Caco-2 (cell line): ENCODE results near the gene PANX1. TPM values are rescaled to one million over a fixed set of nuclear protein-coding genes. Genes with fewer than 3 reads are reported as not detected.

Experiments
- BruUV-seq: library from RNA; stranded (reverse); fragments of 400-500 nt; replicated peaks from 2 replicates; lab custom pipeline; 2021; lab: Mats Ljungman, UMichigan
- CTCF ChIA-PET: fragments of 300-600 bp; sonication (Branson Sonifier 250); formaldehyde crosslinking; loops from one replicate; lab custom pipeline; 2022; ENCODE audit warnings: antibody characterized with exemption; lab: Charles Lee
- POLR2A ChIA-PET: fragments of 300-600 bp; sonication (Branson Sonifier 250); formaldehyde crosslinking; loops from one replicate; lab custom pipeline; 2022; ENCODE audit warnings: antibody characterized with exemption; lab: Charles Lee
- DNase-seq, 2 experiments: peaks; one replicate each; pipeline versions ENCODE4 v3.0.0 to v3.0.0-alpha.2; 2020 to 2022
- H3K27me3 ChIP-seq: replicated peaks from 2 replicates; pipeline ENCODE4 v1.6.0; 2011; ENCODE audit warnings: low read length; ENCODE audit not compliant: control insufficient read depth, insufficient read depth
- H3K36me3 ChIP-seq: 2 replicates; pipeline ENCODE4 v1.5.1; 2011; ENCODE audit warnings: low read length; ENCODE audit not compliant: control insufficient read depth, insufficient read depth
- H3K4me1 ChIP-seq: fragments of 250-450 bp; sonication (Bioruptor Pico); 2 replicates; pipeline ENCODE4 v1.5.1; 2020; ENCODE audit warnings: mild to moderate bottlenecking
- H3K4me3 ChIP-seq: 2 replicates; pipeline ENCODE4 v1.5.1; 2011; ENCODE audit warnings: low read depth, mild to moderate bottlenecking, control low read depth, low read length
- H3K9me3 ChIP-seq: fragments of 250-450 bp; sonication (Bioruptor Pico); 2 replicates; pipeline ENCODE4 v1.5.1; 2020; ENCODE audit warnings: mild to moderate bottlenecking, moderate library complexity
- H3K27ac Mint-ChIP-seq: one replicate; pipeline ENCODE4 v1.8.0; 2022; ENCODE audit warnings: mixed read lengths; ENCODE audit not compliant: unreplicated experiment
- H3K27me3 Mint-ChIP-seq: one replicate; pipeline ENCODE4 v1.8.0; 2022; ENCODE audit warnings: mixed read lengths; ENCODE audit not compliant: insufficient read depth, unreplicated experiment
- H3K36me3 Mint-ChIP-seq: one replicate; pipeline ENCODE4 v1.8.0; 2022; ENCODE audit warnings: mild to moderate bottlenecking, mixed read lengths; ENCODE audit not compliant: insufficient read depth, unreplicated experiment
- H3K4me1 Mint-ChIP-seq: one replicate; pipeline ENCODE4 v1.8.0; 2022; ENCODE audit warnings: low read depth, mixed read lengths; ENCODE audit not compliant: unreplicated experiment
- H3K4me3 Mint-ChIP-seq: one replicate; pipeline ENCODE4 v1.8.0; 2022; ENCODE audit warnings: mild to moderate bottlenecking, moderate library complexity, mixed read lengths; ENCODE audit not compliant: unreplicated experiment
- H3K9me3 Mint-ChIP-seq: one replicate; pipeline ENCODE4 v1.8.0; 2022; ENCODE audit warnings: mixed read lengths; ENCODE audit not compliant: unreplicated experiment
- CTCF ChIP-seq, 2 experiments: fragments of 200-600 bp in 1 of 2; IDR thresholded peaks; 1 replicate in 1 of 2; 2 replicates in 1 of 2; pipeline versions ENCODE4 v1.5.1 to v1.8.0; 2011 to 2022; ENCODE audit warnings: antibody characterized with exemption in 1 of 2, control low read depth in 1 of 2, inconsistent platforms in 1 of 2, low read depth in 1 of 2, low read length in 1 of 2, mild to moderate bottlenecking in 1 of 2, moderate library complexity in 1 of 2; ENCODE audit not compliant: insufficient read depth in 1 of 2, severe bottlenecking in 1 of 2, unreplicated experiment in 1 of 2
- intact Hi-C: fragments of 100-400 bp; cut with micrococcal nuclease; formaldehyde crosslinking; loops from one replicate; pipeline ENCODE4 v1.10.0; 2022; ENCODE audit not compliant: unreplicated experiment
- total RNA-seq: library from RNA; stranded (reverse); gene quantifications from 2 replicates; pipeline ENCODE4 v1.2.3, GENCODE V29; 2022

Gene PANX1
- total RNA-seq, 1 experiment from 2014 or later, result 33.1 TPM

- no peaks in the 10 kb centered on the region for H3K9me3 ChIP-seq
- H3K36me3 Mint-ChIP-seq, result peaks cover 16% of the 10 kb centered on the region
- ChIA-PET POLR2A (no interaction called here), CTCF (no interaction called here)
- H3K9me3 Mint-ChIP-seq, result no peaks in the 10 kb centered on the region
- no peaks in the 10 kb centered on the region for H3K27me3 ChIP-seq
- BruUV-seq, result no TSS peak
- no peak for TF ChIP-seq CTCF (IDR thresholded peaks at IDR 0.05; ENCODE audit: insufficient read depth in 1 of 2, low read depth in 1 of 2, low read length in 1 of 2, severe bottlenecking in 1 of 2, unreplicated experiment in 1 of 2)
- H3K27ac Mint-ChIP-seq, result no peak overlapping the region
- intact Hi-C loops, result no loop called here
- no peaks in the 10 kb centered on the region for H3K27me3 Mint-ChIP-seq
- H3K4me1 ChIP-seq, result no peaks in the 10 kb centered on the region
- peaks cover 6% of the 10 kb centered on the region for H3K4me1 Mint-ChIP-seq
- H3K4me3 Mint-ChIP-seq, result no peak overlapping the region
- no peak for DNase-seq
- H3K4me3 ChIP-seq, result no peak overlapping the region
- no peaks in the 10 kb centered on the region for H3K36me3 ChIP-seq
Measured at GRCh38 chr11:94169516-94169915, 40.9 kb downstream of the PANX1 start.

DNA sequence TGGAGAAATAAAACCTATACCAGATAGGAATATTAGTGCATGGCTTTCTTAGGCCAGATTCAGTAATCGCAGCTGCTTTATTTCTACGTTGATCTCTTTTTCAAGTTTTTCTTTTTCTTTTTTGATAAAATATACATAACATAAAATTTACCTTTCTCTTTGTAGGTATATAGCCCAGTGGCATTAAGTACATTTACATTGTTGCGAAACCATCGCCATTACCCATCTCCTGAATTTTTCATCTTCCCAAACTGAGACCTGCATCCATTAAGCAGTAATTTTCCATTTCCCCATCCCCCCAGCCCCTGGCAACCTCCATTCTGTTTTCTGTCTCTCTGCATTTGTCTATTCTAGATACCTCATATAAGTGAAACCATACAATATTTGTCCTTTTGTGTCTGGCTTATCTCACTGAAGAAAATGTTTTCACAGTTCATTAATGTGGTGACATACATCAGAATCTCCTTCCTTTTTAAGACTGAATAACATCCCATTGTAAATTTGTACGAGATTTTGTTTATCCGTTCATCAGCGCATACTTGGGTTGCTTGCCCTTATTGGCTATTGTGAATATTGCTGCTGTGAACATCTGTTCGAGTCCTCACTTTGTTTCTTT, 41.4 kb downstream of the PANX1 start:
- Mint-ChIP-seq H3K27me3 (no peaks in the 10 kb centered on the region), H3K27ac (no peak overlapping the region), H3K4me1 (peaks cover 6% of the 10 kb centered on the region), H3K9me3 (no peaks in the 10 kb centered on the region), H3K4me3 (no peak overlapping the region), H3K36me3 (peaks cover 16% of the 10 kb centered on the region)
- CTCF ChIA-PET, result no interaction called here
- intact Hi-C loops, result no loop called here
- H3K27me3 ChIP-seq, result no peaks in the 10 kb centered on the region
- no peaks in the 10 kb centered on the region for H3K4me1 ChIP-seq
- BruUV-seq, result no TSS peak
- H3K36me3 ChIP-seq, result no peaks in the 10 kb centered on the region
- H3K4me3 ChIP-seq, result no peak overlapping the region
- no peak for TF ChIP-seq CTCF (IDR thresholded peaks at IDR 0.05; ENCODE audit: insufficient read depth in 1 of 2, low read depth in 1 of 2, low read length in 1 of 2, severe bottlenecking in 1 of 2, unreplicated experiment in 1 of 2)
- no peaks in the 10 kb centered on the region for H3K9me3 ChIP-seq
- DNase-seq, result no peak
- POLR2A ChIA-PET, result no interaction called here

DNA sequence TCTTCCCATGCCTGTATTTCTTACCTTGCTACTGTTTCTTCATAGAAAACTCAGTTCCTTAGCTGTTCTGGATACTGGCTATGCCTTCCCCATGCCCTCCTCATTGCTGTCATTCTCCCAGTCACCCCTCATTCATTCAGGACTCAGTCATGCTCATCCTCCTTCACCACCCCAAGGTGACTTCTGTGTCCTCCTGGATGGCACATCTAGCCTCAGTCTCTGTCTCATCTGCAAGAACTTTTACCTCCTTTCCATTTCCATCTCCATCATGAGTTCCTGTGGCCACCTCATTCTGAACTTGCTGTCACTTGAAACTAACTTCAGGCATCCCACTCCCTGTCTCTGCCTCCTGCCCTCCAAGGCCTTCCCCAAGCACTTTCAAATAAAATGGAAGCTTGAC, 42.3 kb downstream of the PANX1 start:
- no peak for DNase-seq
- TF ChIP-seq CTCF (IDR thresholded peaks at IDR 0.05; ENCODE audit: insufficient read depth in 1 of 2, low read depth in 1 of 2, low read length in 1 of 2, severe bottlenecking in 1 of 2, unreplicated experiment in 1 of 2), result no peak
- peaks cover 6% of the 10 kb centered on the region for H3K4me1 Mint-ChIP-seq
- H3K9me3 ChIP-seq, result no peaks in the 10 kb centered on the region
- no peaks in the 10 kb centered on the region for H3K27me3 ChIP-seq
- H3K4me3 Mint-ChIP-seq, result no peak overlapping the region
- ChIA-PET POLR2A (no interaction called here), CTCF (interaction anchor here (0.7 to 1.0 kb wide), 2 partner anchors 21 to 276 kb away, joined by 4 read pairs; no protein-coding TSS in a partner anchor)
- no peak overlapping the region for H3K4me3 ChIP-seq
- peaks cover 16% of the 10 kb centered on the region for H3K36me3 Mint-ChIP-seq
- H3K9me3 Mint-ChIP-seq, result no peaks in the 10 kb centered on the region
- no peak overlapping the region for H3K27ac Mint-ChIP-seq
- intact Hi-C loops, result loop anchor here (1.0 kb wide), 2 partner anchors 246 to 333 kb away; no protein-coding TSS in a partner anchor
- BruUV-seq, result no TSS peak
- no peaks in the 10 kb centered on the region for H3K4me1 ChIP-seq
- no peaks in the 10 kb centered on the region for H3K36me3 ChIP-seq
- no peaks in the 10 kb centered on the region for H3K27me3 Mint-ChIP-seq
